ENCODE measurements around the gene IL9.

The IL9 gene

DNA sequence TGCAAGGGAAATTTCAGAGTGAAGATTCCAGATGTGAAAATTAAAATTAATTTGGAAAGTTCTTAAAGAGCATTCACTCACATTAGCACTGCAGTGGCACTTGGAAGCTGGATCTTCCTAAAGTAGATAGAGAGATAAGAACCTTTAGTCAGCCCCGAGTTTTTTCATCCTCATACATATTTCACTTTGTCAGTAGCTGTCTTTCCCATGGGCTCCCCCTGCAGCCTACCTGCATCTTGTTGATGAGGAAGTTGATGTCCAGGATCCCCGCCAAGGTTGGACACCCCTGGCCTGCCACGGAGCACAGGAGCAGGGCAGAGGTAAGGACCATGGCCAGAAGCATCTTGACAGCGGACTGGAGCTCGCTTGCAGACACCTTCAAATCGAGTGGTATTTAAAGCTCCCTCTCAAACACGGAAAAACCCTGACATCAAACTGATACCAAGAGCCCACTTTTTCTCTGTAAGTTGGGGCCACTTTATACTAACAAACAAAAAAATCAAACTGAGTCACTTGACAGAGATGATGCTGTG lies at the start of gene IL9:
Gene IL9, minus strand, starts transcription at position 368 of the 533 bp plus-strand sequence. Its CDS starts 25 bp downstream, at position 343.
- DNase-seq, result no peak

DNA sequence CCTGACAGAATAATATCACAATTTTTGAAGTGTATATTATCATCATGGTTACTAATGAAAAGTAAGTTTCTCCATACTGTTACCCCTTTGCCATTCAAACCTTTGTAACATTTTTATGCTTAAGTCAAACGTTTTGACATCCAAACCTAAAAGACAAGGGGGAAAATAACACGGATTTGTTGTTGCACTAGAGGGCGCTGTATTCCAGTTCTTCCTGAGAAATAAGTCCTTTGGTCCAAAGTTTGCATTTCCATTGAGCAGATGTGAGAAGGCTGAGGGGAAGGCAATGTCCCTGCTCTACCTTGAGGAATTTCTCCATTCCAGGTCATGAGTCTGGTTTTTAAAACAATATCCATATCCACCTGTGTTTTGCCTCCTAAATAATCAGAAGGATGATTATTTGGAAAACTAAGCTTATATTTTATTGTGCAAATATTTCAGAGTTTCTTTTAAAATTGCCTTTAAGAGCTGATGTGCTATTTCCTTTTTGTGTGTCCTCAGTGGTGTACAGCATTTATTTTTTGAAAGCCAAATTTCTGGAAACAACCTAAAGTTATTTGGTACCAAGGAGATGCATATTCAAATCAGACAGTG lies 49.4 kb upstream of the IL9 start:
- DNase-seq, result peak; percentile 47

DNA sequence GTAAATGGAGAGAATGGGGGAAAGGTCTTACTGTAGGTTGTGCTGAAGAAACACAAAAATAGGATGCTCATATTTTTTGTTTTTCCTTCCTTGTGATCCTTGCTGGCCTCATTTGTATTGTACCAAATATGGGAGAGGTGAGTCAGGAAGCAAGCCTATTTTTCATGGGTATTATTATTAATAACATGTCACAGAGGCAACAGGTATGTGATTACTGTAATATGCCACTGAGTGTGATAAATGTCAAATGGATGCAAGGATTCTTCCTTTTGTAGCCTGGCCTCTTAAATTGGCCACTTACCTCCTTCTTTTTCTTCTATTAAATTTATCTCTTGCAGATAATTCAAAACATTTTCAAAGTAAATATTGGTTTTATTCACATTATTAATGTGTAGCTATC lies 48.9 kb upstream of the IL9 start:
- DNase-seq, result no peak

DNA sequence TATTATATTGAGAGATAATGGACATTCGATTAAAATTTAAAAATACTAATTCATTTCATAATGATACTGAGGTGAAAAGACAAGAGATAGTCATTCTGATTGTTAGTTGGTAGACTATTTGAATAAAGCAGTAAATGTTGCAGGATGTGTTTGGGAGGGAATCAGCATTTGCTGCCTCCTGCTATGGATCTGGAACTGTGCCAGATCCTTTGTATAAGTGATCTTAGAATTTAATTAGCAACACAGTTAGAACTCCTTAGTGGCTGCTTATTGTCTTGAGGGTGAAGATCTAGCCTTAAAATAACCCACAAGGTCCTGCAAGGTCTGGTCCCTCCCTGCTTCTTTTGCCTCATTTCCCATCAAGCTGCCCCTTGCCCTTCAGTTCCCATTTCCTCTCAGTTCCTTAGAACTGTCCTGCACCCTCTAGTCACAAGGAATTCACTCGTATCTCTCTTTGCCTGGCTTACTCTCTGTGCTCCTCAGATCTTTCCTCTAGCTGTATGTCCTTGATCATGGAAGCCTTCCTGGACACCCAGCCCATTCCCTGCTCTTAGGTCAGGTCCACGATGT lies 46.6 kb upstream of the IL9 start:
- no peak for DNase-seq

DNA sequence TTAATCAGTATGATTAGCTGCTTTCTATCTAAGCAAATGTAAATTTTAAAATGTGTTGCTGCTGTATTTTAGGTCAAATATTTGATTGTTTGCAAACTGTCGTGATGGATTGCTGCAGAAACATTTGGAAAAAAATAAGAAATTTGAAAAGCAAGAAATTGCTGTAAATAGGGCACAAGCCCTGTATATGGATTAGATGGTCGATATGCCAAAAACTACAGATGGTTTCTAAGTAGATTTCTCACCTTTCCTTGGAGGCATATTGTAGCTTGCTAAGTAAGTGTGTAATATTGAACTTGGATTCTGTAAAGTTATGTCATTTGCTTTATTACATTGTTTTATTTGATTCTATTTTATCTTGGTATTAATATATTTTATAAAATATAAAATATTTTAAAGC lies 46.1 kb upstream of the IL9 start:
- DNase-seq, result no peak

DNA sequence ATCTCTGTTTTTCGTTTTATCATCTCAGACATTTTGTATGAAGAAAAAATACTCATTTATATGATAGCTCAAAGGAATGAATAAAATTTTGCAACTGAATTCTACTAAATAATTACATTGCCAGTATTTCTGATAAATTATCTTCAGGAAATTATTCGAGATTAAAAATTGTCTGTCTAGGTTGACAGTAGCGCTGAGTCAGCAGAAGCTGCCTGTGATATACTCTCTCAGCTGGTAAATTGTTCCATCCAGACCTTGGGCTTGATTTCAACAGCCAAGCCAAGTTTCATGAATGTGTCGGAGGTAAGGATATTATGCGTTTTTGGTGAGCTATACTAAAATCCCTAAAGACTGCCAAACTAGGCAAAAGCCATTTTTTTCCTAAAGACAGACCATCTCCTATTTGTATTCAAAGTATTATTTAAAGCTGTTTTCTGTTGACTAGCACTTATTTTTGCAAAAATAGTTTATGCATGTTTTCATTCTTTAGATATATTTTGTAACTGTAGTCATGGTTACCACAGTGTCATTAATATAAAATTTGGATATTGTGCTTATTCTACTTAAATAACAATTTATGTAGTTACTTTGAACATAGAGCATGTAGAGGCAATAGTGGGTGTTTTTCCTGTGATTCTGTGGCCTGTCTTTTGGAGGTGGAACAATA lies 41.7 kb upstream of the IL9 start:
- no peak for DNase-seq

DNA sequence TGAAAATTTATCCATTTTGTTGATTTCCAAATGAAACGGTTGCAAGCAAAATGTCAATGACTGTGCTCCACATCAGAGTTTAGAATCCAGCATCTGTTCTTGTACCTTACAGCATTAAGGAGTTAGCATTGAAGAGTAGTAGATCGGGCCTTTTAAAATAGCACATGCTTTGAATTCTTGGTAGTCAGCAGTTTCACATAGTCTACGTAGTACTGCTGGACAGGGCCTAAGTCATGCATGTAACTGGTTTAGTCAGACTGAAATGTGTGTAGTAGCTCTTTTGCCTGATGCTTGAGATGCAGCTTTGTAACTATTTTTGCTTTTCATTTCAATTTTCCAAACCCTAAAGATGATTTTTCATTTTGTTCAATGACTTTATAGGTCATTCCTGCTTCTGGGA lies 39.3 kb upstream of the IL9 start:
- DNase-seq, result no peak

DNA sequence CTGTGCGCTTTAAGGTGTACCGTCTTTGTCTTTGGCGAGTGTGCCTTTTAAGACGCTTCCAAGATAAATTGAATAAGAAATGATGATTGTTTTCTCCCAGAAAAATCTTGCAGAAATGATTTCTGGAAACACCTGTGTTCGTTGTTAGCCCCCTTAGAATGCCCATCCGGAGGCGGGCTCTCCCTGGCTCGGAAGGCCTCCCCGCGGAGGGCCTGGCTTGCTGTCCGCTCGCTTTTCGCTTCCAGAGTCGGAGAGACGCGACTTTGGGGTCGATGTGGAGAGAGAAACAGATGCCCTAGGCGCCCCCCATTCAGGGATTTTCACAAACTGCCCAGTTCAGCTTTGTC lies 35.3 kb upstream of the IL9 start:
- no peak for DNase-seq

DNA sequence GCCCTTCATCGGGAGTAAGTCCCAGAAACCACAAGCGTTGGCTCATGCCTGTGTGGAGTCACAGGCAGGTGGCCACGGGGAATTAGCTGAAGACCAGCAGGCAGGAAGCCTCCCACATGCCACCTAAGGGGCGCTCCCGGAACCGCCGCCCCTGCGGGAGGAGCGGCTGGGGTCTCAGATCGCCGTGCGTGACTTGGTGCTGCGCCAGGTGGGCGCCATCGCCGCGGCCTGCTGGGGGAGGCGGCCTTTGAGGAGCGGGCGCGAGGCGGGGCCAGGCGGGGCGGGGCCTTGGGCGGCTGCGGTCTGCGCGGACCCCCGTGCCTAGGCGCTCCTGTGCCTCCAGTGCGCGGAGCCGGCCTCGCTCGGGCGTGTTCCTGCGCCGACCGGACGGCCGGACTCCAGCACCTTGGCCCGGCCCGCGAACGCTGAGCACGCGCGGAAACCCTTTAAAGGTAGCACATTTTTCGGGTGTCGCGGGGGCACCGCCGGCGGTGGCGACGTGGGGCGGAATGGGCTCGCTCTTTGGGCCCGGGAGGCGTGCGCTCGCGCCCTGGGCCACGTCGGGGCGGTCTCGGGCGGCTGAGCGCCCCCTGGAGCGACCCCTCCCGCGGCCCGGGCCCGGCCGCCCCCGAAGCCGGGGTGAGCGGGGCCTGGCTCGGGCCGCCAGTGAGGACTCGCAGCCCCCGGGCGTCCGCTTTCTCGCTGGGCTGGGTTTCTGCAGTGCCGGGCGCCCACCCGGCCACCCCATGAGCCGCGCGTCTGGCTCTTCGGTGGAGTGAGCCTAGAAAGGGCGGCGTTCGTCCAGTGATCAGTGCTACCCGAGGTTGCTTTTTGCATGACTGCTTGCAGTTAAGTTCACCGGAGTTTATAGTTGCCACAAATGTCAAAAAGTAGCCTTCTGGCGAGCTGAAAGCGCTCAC lies 34.6 kb upstream of the IL9 start:
- no peak for DNase-seq

DNA sequence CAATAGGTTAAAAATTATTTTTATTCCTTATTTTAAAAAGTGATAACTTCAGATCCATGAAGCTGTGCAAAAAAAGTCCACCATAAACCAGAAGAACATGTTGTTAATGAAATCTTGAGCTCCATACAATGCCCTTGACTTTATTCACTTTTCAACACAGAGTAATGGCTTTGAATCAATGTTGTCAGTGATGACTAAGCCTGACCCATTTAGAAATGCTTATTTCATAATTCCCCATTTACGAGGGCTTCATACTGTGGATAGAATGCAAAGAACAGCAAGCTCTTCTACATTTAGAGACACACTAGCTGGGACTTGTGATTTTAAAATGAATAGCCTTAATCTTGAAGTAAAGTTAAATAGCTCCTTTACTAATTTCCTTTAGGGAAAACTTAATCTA lies 25.7 kb upstream of the IL9 start:
- DNase-seq, result no peak

DNA sequence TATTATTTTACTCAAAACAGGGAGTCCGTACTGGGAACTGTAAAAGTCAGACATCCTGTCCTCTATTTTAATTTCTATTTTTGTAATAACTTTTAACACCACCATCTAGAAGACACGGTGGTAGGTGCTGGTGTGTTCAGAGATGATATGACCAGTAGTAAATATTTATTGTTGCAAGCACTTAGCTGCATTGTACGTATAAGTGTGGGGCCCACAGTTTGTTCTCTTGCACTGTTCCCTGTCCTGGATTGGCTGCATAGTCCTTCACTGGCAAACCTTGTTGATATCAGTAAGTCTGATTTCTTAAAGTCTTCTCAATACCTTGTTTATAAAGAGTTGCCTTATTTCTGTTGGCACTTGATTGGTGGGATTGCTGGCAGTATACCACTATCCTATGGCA lies 24.6 kb upstream of the IL9 start:
- DNase-seq, result no peak

DNA sequence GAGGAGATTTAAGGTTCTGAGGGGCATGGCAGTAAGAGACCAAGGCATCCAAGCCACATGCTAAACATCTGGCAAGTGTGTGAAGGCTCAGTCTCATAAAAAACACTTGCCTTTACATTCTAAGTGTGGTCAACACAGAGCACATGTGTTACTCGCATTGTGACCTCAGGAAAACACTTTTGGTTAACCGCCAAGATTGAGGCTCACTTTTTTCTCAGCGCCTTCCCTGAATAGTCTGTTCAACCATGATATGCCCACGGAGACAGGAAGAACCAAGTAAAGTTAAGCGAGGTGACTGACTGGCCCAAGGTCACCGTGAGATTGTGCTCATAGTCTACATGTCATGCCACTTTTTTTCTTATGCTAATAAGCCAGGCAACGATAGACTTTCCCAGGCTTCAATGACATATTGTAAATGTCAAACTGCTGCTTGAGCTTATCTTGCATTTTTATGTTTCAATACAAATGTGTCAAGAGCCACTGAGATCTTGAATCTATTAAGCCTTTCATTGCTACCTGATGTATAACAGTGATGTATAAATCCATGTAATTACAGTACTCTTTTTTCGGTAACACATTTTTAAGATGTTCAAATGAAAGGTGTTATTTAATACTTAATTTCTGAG lies 21.1 kb upstream of the IL9 start:
- DNase-seq, result no peak

DNA sequence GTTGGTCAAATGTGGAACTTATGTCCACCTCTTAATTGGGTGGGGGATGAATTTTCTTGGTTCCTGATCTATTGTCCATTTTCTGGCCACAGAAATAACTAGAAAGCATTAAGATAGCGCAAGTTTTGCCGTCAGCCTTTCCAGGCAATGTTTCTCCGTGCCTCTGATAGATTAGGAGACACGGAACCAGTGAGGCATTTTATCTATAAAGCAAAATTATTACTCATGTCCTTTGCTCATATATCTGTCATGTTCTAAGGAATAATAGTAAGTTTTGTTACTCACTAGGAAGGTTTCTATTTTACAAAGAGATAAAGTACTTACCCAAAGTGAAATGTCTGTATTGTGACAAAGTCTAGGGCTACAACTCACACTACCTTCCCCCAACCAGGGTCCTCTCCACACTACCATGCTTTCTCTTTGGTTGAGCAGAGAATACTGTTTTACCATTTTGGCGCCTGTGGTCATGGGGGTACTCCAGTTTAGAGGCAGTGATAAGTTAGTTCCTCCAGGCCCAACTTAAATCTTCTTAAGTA lies 19.9 kb upstream of the IL9 start:
- DNase-seq, result no peak

DNA sequence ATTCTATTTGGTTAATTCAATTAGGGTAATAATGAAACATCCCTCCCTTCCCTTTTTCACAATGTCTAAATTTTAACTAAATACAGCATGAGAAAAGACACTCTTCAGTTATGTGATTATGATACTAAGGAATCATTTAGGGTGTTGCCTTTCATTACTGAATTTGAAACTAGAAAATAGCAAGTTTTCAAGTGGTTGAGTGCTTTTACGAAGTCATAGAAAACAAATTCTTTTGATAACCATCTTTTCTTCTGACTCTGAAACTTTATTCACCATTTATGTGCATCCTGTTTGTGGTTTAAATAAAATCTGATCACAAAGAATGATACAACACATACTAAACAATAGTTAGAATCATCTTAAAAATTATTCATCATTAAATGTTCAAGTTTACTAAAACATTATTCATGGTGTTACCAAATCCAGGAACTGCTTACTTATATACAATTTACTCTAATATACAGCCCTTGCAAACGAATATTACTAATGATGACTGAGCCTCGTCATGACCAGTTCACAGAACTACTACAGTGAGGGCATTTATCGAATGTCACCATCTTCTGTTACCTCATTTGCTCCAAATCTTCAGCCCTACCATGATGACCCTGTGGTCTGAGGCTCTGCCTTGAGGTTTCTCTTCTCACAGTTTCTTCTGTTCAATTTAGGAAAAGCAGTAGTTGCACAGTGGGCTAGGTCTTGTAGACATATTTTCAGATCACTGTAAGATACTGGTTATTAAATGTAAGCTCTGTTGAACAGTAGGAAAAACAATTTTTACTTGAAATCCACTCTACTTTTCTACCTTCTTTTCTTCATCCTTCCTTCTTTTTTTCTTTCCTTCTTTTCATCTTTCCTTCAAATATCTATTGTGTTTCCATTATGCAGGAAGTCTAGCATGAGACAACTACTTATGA lies 18.3 kb upstream of the IL9 start:
- no peak for DNase-seq

DNA sequence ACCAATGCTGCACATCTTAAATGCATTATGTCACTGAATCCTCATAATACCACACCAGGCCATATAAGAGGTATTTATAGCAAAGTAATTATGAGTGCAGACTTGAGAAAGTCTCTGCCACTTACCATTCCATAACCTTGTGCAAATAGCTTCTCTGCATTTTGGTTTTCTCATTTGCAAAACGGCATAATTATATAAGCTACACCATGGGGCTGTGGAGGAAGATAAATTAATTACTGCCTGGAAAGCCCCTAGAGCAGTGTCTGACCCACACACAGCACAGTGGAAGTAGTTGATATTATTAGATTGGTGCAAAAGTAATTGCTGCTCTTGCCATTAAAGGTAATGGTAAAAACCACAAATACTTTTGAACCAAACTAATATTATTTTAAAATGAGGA lies 9.5 kb upstream of the IL9 start:
- DNase-seq, result no peak

DNA sequence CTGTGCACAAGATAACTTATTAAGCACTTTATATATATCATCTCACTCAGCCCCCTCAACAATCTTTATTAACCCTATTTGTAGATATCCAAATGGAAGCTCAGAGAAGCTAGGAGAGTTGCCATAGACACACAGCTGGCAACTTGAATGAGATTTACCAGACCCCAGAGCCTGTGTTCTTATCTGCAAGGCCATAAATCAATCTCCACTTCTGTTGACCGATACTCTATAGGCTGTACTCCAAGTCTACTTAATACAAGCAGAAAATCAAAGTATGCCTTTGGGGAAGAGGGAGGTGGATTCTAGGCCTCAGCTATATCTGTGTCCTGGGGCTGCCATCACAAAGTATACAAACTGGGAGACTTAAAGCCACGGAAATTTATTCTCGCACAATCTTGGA lies 6.0 kb upstream of the IL9 start:
- no peak for DNase-seq

DNA sequence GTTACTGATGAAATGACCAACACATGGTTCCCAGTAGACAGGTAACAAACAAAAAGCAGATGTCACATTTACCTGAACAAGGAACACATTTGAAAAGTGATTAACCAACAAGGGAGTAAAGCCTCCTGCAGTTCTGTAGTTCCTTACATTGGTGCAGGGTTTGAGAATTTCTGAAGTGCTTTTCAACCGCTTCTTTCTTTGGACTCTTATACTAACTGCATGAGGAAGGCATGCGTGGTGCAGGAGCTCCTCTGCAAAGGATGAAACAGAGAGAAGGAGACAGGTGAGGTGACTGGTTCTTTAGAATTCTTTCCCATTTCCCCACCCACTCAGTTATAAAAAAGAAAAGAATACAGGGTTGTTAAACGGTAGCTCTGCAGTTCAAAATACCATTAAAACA lies 4.6 kb upstream of the IL9 start:
- no peak for DNase-seq

DNA sequence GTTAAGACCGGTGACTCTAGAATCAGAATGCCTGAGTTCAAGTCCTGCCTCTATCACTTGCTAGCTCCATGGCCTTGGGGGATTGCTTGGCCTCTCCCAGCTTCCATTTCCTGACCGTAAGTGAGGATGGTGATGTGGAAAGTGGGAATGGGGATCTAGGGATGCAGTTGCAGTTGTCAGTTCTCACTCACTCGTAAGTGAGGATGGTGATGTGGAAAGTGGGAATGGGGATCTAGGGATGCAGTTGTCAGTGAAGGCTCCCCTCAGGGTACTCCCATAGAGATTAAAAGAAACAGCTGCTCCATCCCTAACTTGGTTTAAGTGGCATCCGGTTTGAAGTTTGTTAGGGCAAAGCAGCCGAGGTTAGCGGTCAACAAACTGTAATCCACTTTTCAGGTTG lies 3.0 kb upstream of the IL9 start:
- no peak for DNase-seq

DNA sequence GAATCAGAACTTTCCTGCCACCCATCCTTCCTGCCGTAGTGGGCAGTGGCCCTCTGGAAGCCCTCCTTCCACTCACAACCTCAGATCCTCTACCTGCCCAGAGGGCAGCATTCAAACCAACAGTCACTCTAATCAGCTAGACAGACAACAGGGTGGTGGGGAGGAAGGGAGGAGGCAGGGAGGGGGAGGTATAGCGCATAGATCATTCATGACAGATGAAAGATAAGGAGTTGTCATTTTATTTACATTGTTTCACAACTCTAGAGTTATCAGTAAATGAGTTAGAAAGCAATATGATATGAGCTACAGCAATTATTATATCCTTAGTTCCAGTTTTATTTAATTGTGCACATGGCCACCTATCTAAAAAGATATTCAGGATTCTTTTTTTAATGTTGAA lies 852 bp downstream of the IL9 start:
- no peak for DNase-seq

DNA sequence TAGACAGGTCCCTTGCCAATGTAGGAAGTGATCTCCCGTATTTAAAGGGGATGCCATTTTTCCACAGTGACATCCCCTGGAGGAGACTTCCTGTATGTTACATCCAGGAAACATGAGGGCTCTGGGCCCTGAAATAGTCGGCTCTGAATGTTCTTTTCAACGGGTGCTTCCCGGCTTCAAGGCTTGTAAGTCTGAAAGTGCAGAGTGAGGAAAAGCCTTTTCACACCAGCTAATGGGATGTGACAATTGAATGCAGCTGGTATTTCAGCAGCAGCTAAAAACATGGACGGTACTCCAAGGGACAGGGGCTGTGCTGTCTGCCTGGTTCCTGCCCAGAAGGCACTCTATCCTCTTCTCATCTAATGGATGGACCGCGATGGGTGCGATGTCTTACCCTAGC lies 1.4 kb downstream of the IL9 start:
- no peak for DNase-seq

DNA sequence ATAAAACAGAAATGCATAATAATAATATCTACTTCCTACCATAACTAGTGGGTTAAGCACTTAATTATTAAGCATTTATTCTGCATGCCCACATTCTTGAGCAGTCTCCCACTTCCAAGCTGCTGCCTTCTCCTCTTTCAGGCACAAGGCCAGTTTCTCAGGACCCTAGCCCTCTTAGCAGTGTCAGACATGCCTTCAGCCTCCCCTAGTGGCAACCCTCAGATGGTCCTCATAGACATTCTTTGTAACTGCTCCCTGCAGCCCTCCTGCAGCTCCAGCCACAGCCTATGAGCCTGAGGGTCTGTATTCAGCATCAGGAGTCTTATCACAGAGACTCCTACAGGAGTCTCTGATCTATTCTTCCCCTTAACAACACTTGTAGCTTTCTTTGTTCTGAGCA lies 3.9 kb downstream of the IL9 start:
- no peak for DNase-seq

DNA sequence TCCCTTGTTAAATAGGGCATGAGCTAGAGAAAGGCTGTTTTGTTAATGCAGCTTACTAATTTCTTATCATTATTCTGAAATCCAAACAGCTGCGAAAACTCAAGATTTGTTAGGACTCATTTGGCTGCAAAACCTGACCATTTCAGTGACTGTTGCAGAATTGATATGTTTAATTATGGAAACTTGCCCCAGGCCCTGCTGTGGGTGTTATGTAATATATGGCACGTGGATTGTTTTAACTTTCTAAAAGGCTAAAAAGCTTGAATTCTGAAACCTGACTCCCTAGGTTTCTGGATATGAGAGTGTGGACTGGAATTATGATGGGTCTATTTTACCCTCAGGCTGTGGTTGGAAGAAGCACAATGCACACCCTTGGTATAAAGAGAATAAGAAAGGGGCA lies 4.4 kb downstream of the IL9 start:
- no peak for DNase-seq
